NCI-H1694 (cell line): Measurements from ENCODE around the gene LYZL2.
"Not testable (repeated sequence)": the region's sequence is repeated elsewhere in the genome, so short reads cannot be mapped to it uniquely, and the experiment has no call there.

Source experiments
- DNase-seq: peaks from one replicate; lab custom pipeline; 2025; lab: John Stamatoyannopoulos, UW

The LYZL2 gene

GRCh38 chr10:30639946-30640786 is 10.6 kb upstream of the LYZL2 start:
- DNase-seq, result peak; percentile 14

DNA sequence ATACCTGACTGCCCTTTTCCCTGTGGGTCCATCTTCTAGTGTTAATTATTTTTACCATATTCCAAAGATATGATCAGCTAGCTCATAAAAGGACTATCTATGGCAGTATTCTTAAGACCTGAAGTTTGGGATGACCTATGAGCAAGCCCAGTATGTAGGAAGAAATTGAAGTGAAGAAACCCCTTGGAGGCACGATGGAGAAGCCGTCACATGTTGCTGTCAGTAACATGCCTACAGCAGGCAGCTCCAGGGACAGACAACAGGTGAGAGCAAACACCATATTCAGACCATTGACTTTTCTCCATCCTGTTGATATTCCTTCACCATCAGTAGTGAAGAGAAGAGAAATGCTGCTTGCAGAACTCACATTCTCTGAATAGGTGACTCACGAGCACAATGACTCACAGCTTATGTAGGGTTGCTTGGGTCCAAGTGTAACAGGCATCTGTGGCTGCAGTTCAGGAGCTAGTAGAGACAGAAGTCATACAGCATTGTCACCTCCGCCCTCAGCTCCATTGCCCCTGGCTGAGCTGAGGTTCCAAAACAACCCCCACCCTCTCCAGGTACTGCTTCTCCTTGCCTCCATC is 8.4 kb upstream of the LYZL2 start:
- DNase-seq, result no peak

GRCh38 chr10:30631188-30631587 is 1.6 kb upstream of the LYZL2 start:
- no peak for DNase-seq

DNA sequence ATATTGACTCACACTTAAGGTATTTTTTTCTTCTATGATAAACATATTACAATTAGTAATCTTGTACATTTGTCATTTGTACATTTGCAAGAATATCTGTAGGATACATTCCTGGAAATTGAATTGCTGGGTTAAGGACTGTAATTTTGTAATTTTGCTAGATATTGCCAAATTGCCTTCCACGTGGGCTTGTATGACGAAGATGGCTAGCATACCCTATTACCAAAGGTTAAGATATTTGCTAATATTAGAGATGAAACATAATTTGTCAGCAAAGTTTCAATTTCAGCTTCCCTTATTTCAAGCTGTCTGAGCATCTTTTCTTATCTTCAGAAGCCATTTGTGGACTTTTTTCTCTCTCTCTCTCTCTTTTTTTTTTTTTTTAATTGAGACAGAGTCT is 1.0 kb upstream of the LYZL2 start:
- no peak for DNase-seq

- not testable (repeated sequence) for DNase-seq
These were observed 977 bp downstream of the LYZL2 start for GRCh38 chr10:30628576-30628975.

GRCh38 chr10:30626837-30627236 is 2.7 kb downstream of the LYZL2 start:
- DNase-seq, result not testable (repeated sequence)

- not testable (repeated sequence) for DNase-seq
These were observed 3.4 kb downstream of the LYZL2 start for GRCh38 chr10:30626196-30626595.

DNA sequence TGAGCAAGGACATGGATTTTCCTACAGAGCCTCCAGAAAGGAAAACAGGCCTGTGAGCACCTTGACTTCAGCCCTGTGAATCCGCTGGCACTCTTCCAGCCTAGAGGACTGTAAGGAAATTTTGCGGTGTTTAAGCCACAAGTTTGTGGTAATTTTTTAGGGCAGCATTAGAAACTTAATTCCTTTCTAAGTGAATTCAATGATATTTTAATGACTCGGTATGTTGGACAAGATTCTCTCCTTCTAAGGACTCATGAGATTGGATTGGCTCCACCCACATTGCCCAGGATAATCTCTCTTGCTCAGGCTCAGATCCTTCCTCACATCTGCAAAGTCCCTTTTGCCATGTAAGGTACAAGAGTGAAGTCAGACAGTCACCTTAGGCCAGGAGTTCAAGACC is 4.5 kb downstream of the LYZL2 start:
- DNase-seq, result no peak

DNA sequence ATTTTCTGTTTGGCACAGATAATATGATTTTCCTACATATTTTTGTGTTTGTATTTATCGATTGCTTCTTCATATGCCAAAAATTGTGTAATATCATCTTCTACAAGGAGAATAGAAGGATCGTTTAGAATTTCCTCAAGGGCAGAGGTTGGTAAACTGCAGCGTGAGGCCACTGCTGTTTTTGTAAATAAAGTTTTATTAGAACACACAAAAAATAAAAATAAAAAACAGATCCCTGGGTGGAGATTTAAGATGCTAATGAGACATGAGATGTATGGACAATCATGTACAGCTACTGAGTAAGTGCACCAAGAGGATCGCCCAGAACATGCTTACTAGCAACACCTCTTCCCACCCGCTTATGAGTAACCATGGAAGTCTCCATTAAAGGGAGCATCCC is 9.6 kb downstream of the LYZL2 start:
- no peak for DNase-seq

DNA sequence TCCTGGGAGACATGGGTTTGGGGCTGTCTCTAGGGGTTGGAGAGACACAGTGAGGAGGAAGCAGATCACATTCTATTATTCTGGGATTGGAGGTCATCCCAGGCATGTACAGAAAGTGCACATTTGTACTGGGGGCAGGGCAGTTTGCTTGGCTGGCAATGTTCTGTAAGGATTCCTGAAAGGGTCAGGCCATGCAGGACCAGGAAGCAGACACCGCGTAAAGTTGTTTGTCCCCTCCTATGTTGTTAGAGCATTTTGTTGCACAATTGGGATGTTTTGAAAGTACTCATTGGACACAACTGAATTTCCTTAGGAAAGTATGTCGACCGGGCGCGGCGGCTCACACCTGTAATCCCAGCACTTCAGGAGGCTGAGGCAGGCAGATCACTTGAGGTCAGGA is 12.5 kb downstream of the LYZL2 start:
- no peak for DNase-seq

DNA sequence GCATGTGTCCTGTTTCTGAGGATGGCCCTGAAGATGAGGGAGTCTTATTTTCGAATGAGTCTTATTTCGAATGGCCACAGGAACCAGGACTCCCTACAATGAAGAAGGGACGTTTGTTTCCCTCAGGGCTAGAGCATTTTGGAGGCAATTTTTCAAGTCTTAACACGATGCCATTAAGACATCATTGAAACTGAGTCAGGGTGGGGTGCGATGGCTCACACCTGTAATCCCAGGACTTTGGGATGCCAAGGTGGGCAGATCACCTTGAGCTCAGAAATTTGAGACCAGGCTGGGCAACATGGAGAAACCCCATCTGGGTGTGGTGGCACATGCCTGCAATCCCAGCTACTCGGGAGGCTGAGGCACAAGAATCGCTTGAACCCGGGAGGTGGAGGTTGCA is 18.5 kb downstream of the LYZL2 start:
- not testable (repeated sequence) for DNase-seq

- DNase-seq, result no peak
These were observed 21.7 kb downstream of the LYZL2 start for GRCh38 chr10:30607814-30608213.

DNA sequence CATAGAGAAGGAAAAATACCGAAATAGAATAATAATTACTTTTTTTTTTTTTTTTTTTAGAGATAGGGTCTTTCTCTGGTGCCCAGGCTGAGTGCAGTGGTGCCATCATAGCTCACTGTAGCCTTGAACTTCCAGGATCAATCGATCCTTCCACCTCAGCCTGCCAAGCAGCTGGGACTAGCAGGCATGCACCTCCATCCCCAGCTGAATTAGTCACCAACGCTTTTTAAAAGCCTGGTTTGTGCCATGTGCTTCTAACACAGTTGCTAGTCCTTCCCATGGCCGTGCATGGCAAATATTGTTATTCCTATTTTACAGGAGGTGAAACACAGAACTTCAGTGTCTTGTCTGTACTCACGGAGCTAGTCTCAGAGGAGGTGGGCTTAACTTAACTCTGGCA is 23.2 kb downstream of the LYZL2 start:
- no peak for DNase-seq

GRCh38 chr10:30605341-30606121 is 24.0 kb downstream of the LYZL2 start:
- not testable (repeated sequence) for DNase-seq

DNA sequence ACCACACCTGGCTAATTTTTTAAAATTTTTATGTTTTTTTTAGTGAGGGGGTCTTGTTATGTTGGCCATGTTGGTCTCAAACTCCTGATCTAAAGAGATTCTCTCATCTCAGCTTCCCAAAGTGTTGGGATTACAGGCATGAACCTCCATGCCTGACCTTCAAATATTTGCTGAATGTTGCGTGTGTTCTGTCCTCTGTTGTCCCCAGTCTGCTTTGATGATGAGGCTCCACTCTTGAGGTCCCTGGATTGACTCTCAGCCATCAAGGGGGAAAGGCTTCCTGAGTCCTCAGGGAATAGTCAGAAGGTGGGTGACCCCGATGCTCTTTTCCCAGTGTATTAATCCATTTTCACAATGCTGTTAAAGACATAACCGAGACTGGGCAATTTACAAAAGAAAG is 26.0 kb downstream of the LYZL2 start:
- no peak for DNase-seq

GRCh38 chr10:30602747-30603146 is 26.8 kb downstream of the LYZL2 start:
- DNase-seq, result no peak

DNA sequence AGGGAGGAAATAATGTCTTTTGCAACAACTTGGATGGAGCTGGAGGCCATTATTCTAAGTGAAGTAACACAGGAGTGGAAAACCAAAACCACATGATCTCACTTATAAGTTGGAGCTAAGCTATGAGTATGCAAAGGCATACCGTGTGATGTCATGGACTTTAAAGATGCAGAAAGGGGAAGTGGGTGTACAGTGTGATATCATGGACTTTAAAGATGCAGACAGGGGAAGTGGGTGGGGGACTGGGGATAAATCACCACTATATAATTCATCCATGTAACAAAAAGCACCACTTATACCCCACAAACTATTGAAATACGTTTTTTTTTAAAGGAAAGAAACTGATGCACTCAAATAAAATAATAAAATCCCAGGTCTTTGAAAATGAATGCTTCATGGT is 29.5 kb downstream of the LYZL2 start:
- DNase-seq, result no peak

DNA sequence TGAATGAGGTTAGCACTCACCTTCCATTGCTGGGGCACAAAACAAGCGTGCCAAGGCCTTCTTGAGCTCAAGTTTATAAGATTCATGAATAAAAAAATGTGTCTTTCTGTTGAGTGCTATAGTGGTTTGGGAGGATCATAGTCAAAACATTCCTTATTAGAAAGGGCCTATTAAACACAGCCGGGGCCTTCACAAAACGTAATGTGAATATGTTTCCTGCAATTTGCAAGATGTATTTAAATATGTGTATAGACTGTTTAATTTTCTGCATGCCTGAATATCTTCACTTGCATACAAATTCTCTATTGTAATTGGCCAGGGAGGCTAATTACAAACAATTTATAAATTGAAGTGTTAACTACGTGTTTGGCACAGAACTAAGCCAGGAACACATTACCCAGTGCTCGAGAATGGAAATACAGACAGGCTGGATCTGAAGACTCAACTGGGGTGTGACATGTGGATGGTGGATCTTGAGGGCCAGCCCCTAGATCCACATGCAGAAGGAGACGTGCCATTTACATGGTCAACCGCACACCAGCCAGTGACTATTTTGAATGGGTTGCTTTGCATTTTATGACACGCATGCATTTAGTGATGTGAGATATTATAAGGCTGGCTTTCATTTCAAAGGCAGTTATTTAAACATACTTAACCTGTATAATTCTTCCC is 31.3 kb downstream of the LYZL2 start:
- DNase-seq, result no peak

GRCh38 chr10:30597433-30597824 is 32.1 kb downstream of the LYZL2 start:
- not testable (repeated sequence) for DNase-seq

DNA sequence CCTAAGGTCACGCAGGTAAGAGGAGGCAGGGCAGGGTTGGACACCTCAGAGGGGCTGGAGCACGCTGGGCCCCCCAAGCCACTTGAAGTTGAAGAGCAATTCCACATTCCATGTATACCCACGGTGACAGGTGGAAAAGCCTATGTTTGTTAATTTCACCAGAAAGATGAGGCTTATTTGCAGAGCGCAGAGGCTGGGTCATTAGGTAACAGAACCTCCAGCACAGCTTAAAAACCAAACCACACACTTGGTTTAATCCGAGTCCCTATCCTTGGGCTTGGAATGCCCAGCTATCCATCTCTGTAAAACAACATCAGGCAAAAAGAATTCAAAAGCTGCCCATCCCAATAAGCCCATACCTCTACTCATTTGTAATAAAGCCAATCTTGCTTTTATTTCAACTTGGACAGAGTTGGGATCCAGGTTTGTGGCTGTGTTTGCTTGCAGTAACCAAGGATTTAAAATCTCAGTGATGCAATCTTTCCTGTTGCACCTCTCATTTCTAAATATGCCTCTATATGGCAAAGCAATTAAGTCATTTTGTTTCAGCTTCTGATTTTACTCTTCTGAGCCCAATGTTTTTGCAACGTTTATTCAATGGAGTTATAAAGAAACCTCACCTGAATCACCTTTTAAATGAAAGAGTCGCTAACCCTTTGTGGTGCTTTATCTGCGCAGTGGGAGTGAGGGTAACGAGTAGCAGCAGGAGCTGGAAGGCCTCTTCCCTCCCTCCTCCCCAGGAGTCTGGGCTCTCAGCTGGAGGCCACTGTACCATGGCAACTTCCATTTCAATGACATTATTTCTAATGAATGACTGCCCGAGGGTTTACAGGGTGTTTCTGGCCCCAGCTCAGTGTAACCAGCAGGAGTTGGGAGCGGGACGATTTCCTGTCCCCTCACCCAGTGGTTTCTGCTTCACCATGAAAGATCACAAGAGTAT is 32.8 kb downstream of the LYZL2 start:
- not testable (repeated sequence) for DNase-seq

GRCh38 chr10:30596013-30596412 is 33.5 kb downstream of the LYZL2 start:
- no peak for DNase-seq
